ENCODE measurements around the gene XKRX. TPM values are rescaled to one million over a fixed set of nuclear protein-coding genes. Genes with fewer than 3 reads are reported as not detected.

The XKRX gene
- total RNA-seq, 1 experiment from 2014 or later: not detected

GRCh38 chrX:100926453-100926852, 2.3 kb downstream of the XKRX start:
- CTCF ChIA-PET: no interaction called here
- H3K9me3 ChIP-seq (ENCODE audit: low read depth, low read length, poor library complexity, severe bottlenecking): no peaks in the 10 kb centered on the region
- intact Hi-C loops (cut with micrococcal nuclease; ENCODE audit: unreplicated experiment): no loop called here
- H3K4me1 ChIP-seq (ENCODE audit: insufficient read depth, low read length, poor library complexity, severe bottlenecking): no peaks in the 10 kb centered on the region
- TF ChIP-seq EZH2 (IDR thresholded peaks at IDR 0.05; ENCODE audit: borderline replicate concordance, low read depth, low read length, poor library complexity, severe bottlenecking) (no peak), CTCF (conservative IDR thresholded peaks at IDR 0.05; ENCODE audit: low read depth, low read length) (no peak)
- no peak overlapping the region for H3K4me3 ChIP-seq (ENCODE audit: low read depth, low read length, poor library complexity, severe bottlenecking)
- DNase-seq (ENCODE audit: low spot score): no peak
- no peak overlapping the region for H3K27ac ChIP-seq (ENCODE audit: low read depth, low read length, poor library complexity, severe bottlenecking)
- no peaks in the 10 kb centered on the region for H3K27me3 ChIP-seq (replicated peaks; ENCODE audit: insufficient read depth, low read depth, low read length, poor library complexity)
- POLR2A ChIA-PET (ENCODE audit: low non-redundant PET): no interaction called here
- H3K36me3 ChIP-seq (ENCODE audit: insufficient read depth, low read length, poor library complexity, severe bottlenecking): no peaks in the 10 kb centered on the region
- BruUV-seq (replicated peaks): no TSS peak

- no TSS peak for BruUV-seq (replicated peaks)
- intact Hi-C loops (cut with micrococcal nuclease; ENCODE audit: unreplicated experiment): no loop called here
- CTCF ChIA-PET: no interaction called here
Observed at GRCh38 chrX:100924375-100924774, 4.3 kb downstream of the XKRX start.

DNA sequence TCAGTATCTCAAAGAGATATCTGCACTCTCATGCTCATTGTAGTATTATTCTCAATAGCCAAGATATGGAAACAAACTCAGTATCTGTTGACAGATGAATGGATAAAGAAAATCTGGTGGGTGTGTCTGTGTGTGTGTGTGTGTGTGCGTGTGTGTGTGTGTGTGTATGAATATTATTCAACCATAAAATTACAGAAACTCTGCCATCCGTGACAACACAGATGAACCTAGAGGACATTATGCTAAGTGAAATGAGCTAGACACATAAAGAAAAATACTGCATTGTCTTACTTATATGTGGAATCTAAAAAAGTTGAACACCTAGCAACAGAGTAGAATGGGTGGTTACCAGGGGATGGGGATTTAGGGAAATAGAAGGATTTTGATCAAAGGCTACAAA, 13.2 kb downstream of the XKRX start:
- Histone ChIP-seq H3K9me3 (ENCODE audit: low read depth, low read length, poor library complexity, severe bottlenecking) (no peaks in the 10 kb centered on the region), H3K4me3 (ENCODE audit: low read depth, low read length, poor library complexity, severe bottlenecking) (no peak overlapping the region), H3K4me1 (ENCODE audit: insufficient read depth, low read length, poor library complexity, severe bottlenecking) (no peaks in the 10 kb centered on the region), H3K27ac (ENCODE audit: low read depth, low read length, poor library complexity, severe bottlenecking) (no peak overlapping the region), H3K27me3 (replicated peaks; ENCODE audit: insufficient read depth, low read depth, low read length, poor library complexity) (no peaks in the 10 kb centered on the region), H3K36me3 (ENCODE audit: insufficient read depth, low read length, poor library complexity, severe bottlenecking) (no peaks in the 10 kb centered on the region)
- ChIA-PET CTCF (no interaction called here), POLR2A (ENCODE audit: low non-redundant PET) (no interaction called here)
- intact Hi-C loops (cut with micrococcal nuclease; ENCODE audit: unreplicated experiment): no loop called here
- BruUV-seq (replicated peaks): no TSS peak
- DNase-seq (ENCODE audit: low spot score): no peak
- TF ChIP-seq EZH2 (IDR thresholded peaks at IDR 0.05; ENCODE audit: borderline replicate concordance, low read depth, low read length, poor library complexity, severe bottlenecking) (no peak), CTCF (conservative IDR thresholded peaks at IDR 0.05; ENCODE audit: low read depth, low read length) (no peak)

More at GRCh38 chrX:100924375-100924774, 4.3 kb downstream of the XKRX start:
- Histone ChIP-seq H3K4me1 (ENCODE audit: insufficient read depth, low read length, poor library complexity, severe bottlenecking) (no peaks in the 10 kb centered on the region), H3K27me3 (replicated peaks; ENCODE audit: insufficient read depth, low read depth, low read length, poor library complexity) (no peaks in the 10 kb centered on the region), H3K9me3 (ENCODE audit: low read depth, low read length, poor library complexity, severe bottlenecking) (no peaks in the 10 kb centered on the region), H3K36me3 (ENCODE audit: insufficient read depth, low read length, poor library complexity, severe bottlenecking) (no peaks in the 10 kb centered on the region), H3K4me3 (ENCODE audit: low read depth, low read length, poor library complexity, severe bottlenecking) (no peak overlapping the region), H3K27ac (ENCODE audit: low read depth, low read length, poor library complexity, severe bottlenecking) (no peak overlapping the region)
- POLR2A ChIA-PET (ENCODE audit: low non-redundant PET): no interaction called here
- TF ChIP-seq CTCF (conservative IDR thresholded peaks at IDR 0.05; ENCODE audit: low read depth, low read length): no peak
- TF ChIP-seq EZH2 (IDR thresholded peaks at IDR 0.05; ENCODE audit: borderline replicate concordance, low read depth, low read length, poor library complexity, severe bottlenecking): no peak
- DNase-seq (ENCODE audit: low spot score): no peak
